GM21529 (cell line): ENCODE results near the gene DIAPH3.
"Not testable (repeated sequence)": the region's sequence is repeated elsewhere in the genome, so short reads cannot be mapped to it uniquely, and the experiment has no call there.

Experiments used
- ATAC-seq: cut with Tn5 transposase; IDR thresholded peaks from one replicate; pipeline ENCODE4 v1.9.1; 2021; ENCODE audit not compliant: unreplicated experiment

The DIAPH3 gene

DNA sequence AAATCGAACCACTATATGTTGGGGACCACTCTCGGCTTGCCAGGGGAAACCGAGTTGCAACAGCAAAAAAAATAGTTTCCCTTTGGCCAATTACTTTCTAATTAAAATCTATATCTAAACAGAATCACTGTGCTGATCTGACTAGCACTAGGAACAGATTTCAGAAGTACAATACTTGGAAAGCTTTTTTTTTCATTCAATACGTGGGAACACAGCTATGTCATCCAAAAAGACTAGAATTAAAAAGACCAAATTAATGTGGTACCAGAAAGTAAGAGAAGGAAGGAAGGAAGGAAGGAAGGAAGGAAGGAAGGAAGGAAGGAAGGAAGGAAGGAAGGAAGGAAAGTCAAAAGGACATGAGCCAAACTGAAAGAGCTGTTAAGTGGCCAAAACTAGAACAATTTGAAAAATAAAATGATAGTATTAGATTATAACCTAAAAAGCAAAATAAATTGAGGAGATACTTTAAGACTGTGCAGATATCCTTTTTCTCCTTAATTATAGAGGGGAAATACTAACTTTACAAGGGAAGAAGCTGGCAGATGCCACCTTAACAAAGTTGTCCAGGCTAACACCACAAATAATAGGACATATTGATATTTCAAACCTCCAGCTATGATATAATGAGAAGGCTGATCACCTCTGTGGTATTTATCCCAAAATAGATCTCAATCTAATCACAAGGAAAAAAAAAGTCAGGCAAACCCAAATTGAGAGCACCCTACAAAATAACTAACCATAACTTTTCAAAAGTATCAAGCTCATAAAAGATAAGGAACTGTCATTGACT is 63.9 kb downstream of the DIAPH3 start:
- ATAC-seq: no peak

GRCh38 chr13:60095300-60095699 is 68.4 kb downstream of the DIAPH3 start:
- ATAC-seq: no peak

- ATAC-seq: no peak
Measured at GRCh38 chr13:60094385-60095088, 69.2 kb downstream of the DIAPH3 start.

GRCh38 chr13:60093425-60094019 is 70.2 kb downstream of the DIAPH3 start:
- no peak for ATAC-seq

DNA sequence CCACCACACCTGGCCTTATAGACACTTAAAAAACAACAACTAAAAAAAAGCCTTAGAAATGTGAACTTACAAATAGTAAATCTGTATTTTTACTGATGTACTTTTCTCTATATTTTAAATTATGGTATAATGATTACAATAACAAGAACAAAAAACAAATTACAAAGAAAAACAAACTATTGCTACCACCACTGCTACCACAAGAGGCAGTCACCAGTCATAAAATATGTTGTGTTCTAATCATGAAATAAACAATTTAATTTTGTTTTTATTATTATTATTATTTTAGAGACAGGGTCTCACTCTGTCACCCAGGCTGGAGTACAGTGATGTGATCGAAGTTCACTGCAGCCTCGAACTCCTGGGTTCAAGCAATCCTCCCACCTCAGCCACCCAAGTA is 72.2 kb downstream of the DIAPH3 start:
- ATAC-seq: no peak

DNA sequence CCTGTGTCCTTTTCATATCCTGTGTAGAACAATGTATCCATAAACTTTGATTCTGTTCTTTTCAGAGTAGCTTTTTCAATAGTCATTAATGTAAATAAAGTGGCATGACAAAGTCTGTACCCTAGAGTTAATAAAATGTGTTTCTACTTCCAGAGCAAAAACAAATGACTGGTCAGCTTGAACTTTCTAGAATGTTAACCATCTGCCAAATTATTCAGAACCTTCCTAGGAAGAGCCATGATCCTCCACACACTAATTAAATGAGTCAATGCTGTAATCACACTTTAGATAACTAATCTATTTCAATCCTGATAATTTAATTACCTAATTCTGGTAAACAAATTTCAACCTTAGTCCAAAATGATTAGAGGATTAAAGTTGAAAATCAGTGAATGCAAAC is 73.2 kb downstream of the DIAPH3 start:
- ATAC-seq: no peak

DNA sequence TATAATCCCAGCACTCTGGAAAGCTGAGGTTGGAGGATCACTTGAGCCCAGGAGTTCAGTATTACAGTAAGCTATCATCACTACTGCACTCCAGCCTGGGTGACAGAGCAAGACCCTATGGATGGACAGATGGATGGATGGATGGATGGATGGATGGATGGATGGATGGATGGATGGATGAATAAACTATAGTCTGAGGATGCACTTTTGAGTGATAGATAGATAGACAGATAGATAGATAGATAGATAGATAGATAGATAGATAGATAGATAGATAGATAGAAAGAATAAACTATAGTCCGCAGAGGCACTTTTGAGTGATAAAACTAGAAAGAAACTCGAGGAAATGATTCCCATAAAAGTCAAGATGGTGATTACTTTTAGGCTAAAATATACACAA is 79.9 kb downstream of the DIAPH3 start:
- ATAC-seq: not testable (repeated sequence)

DNA sequence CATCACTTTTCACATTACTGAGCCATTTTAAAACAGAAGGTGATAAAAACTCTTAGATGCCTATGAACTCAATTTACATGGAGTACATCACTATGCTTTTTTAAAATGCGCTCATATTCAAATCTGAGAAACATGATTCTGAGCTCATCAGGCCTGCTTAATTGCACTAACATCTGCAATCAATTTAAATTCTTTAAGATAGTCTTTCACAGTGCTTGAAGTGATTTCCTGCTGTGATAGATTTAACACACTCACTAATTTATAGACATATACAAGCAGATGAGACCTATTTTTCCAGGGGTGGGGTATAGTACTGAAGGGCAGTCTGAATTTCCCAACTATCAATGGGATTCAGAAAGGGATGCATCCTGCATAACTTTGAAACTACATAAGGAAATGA is 82.9 kb downstream of the DIAPH3 start:
- ATAC-seq: no peak

- no peak for ATAC-seq
Measured at GRCh38 chr13:60078226-60078625, 85.5 kb downstream of the DIAPH3 start.

GRCh38 chr13:60075850-60076249 is 87.9 kb downstream of the DIAPH3 start:
- ATAC-seq: no peak

GRCh38 chr13:60074397-60074796 is 89.3 kb downstream of the DIAPH3 start:
- no peak for ATAC-seq

GRCh38 chr13:60066226-60066625 is 97.5 kb downstream of the DIAPH3 start:
- ATAC-seq: no peak

DNA sequence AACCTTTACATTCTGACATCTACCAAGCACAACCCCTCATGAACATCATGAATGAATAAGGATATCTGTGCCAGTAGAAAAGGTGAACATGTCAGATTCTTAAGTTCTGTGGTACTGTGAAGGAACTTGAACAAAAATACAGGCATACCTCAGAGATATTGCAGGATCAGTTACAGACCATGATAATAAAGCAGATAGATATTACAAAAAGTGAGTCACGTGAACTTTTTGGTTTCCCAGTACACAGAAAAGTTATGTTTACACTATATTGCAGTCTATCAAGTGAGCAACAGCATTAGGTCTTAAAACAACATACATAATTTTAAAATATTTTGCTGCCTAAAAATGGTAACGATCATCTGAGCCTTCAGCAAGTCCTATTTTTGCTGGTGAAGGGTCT is 101.2 kb downstream of the DIAPH3 start:
- ATAC-seq: no peak

GRCh38 chr13:60061737-60062136 is 102.0 kb downstream of the DIAPH3 start:
- ATAC-seq: no peak

DNA sequence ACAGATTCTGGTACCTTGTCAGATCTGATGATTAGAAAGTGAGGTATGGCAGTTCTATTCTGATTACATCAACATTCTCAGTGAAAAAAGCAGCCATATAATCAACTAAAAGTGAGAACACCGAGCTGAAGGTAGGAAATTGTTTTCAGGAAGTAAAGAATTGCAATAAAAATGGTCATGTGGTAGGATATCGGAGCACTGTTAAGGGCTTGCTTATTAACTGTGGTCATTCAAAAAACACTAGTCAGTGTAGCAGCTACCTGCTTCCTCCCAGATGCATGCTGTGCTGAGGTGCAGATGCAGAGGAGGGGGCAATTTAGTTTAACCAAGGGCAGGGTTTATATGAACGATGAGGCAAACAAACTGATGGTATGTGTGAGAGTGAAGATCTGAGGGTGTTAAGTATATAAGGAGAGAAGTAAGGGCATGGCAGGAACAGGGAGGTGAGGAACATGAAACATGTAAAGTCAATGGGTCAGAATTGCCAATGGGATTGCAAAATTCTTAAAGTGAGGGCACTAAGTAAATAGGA is 111.9 kb downstream of the DIAPH3 start:
- ATAC-seq: no peak

DNA sequence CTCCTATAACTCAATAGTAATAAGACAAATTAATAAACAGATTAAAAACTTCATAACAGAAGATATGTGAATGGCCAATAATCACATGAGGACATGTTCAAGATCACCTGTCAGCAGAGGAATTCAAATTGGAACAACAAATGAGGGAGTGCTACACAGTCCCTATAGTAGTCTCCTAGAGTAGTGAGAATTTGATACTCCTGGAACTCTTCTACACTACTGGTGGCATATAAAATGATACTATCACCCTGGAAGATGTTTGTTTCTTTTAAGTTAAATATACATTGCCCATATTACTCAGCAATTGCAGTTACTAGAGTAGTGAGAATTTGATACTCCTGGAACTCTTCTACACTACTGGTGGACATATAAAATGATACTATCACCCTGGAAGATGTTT is 115.4 kb downstream of the DIAPH3 start:
- ATAC-seq: not testable (repeated sequence)

DNA sequence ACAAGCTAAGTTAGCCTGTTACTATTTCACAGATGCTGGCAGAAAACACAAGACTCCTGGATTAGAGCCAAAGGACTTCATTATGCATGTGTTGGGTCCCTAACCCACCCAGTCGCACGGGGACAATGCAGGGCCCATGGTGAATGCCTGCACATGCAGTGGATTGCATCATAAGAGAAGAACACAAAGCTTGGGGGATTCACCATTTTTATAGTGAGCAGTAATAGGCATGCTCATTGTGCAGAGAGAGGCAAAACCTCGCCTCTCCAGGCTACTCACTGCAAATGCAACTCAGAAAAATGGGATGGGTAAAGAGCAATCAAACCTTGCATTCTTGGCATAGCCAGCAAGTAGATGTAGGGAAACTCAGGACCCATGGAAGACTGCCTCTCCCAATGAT is 115.8 kb downstream of the DIAPH3 start:
- no peak for ATAC-seq

DNA sequence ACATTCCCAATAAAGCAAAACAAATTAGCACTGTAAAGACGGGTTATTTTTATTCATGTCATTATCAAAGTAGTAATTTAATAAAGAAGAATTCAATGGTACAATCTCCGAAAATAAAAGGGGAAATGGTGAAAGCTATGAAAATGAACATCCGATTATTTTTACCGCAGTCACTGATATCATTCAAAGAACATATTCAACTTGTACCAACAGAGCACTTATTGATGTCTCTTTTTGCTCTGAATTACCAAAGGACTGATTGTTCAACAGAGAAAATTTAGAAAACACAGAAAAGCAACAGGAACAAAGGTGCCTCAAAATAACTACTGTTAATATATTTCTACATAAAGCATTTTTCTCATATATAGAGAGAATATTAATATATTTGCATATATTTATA is 119.4 kb downstream of the DIAPH3 start:
- no peak for ATAC-seq

GRCh38 chr13:60043262-60043661 is 120.5 kb downstream of the DIAPH3 start:
- no peak for ATAC-seq

DNA sequence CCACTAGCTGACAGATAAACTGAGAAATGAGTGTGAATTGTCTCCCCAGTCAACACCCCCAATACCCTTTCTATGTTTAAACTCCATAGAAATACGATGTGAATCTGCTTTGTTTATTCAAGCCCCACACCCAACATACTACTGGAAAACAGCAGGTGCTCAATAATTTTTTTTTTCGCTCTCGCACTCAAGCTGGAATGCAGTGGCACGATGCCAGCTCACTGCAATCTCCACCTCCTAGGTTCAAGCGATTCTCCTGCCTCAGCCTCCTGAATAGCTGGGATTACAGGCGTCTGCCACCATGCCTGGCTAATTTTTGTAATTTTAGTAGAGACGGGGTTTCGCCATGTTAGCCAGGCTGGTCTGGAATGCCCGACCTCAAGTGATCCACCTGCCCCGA is 123.1 kb downstream of the DIAPH3 start:
- ATAC-seq: not testable (repeated sequence)

DNA sequence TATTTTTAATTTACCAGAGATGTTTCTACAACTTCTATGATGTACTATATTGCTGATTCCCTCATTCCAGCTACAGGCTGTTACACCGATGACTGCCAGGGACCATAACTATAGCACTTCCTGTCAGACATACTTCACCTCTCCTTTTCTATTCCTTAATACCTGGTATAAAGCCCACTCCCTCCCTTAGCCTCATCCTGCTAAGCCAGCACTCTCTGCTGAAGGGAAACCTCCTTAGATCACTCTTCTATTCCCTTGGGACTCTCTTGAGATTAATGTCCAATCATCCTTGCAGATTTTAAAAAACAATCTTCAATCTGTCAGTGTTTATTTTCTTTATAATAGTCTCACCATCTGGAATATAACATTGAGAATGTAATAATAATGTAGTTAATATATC is 127.9 kb downstream of the DIAPH3 start:
- ATAC-seq: no peak

DNA sequence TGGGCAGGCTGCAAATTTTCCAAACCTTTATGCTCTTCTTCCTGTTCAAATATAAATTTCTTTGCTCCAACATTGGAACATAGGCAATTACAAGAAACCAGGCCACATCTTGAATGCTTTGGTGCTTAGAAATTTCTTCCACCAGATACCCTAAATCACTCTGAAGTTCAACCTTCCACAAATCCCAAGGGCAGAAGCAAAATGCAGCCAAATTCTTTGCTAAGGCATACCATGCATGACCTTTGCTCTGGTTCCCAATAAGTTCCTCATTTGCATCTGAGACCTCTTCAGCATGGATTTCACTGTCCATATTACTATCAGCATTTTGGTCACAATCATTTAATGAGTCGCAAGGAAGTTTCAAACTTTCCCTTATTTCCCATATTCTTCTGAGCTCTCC is 130.9 kb downstream of the DIAPH3 start:
- ATAC-seq: no peak
